Limb (tissue), 2 donors: Measurements from ENCODE around the gene TRIM16.
A peak's percentile ranks its signal among the peaks of the same experiment; 100 is the strongest.
"Not testable (repeated sequence)": the region's sequence is repeated elsewhere in the genome, so short reads cannot be mapped to it uniquely, and the experiment has no call there.

Experiments
- DNase-seq, 2 donors: peaks; one replicate each; pipeline ENCODE4 v3.0.0-alpha.2; 2016; ENCODE audit errors: extremely low spot score in 2 of 2

TRIM16 gene

GRCh38 chr17:15683824-15684478, at the start of gene TRIM16:
TSS of gene TRIM16 (minus strand) at chr17:15684311. CDS start at chr17:15651609, 32,702 bp downstream.
- DNase-seq: peak; percentile 58 to 90

- not testable (repeated sequence) for DNase-seq
Observed at GRCh38 chr17:15733174-15733789, 49.2 kb upstream of the TRIM16 start.

GRCh38 chr17:15731900-15732299, 47.8 kb upstream of the TRIM16 start, which contains the start of gene TBC1D26:
TSS of gene TBC1D26 (plus strand) at chr17:15732283. CDS start at chr17:15735349, 3,066 bp downstream.
- not testable (repeated sequence) for DNase-seq

GRCh38 chr17:15730535-15730934, 46.4 kb upstream of the TRIM16 start:
- DNase-seq: not testable (repeated sequence)

GRCh38 chr17:15716601-15717563, 32.8 kb upstream of the TRIM16 start:
- DNase-seq: not testable (repeated sequence)

GRCh38 chr17:15708879-15709278, 24.8 kb upstream of the TRIM16 start:
- DNase-seq: not testable (repeated sequence)

- DNase-seq: not testable (repeated sequence)
Observed at GRCh38 chr17:15704813-15705212, 20.7 kb upstream of the TRIM16 start.

GRCh38 chr17:15704239-15704638, 20.1 kb upstream of the TRIM16 start:
- not testable (repeated sequence) for DNase-seq

GRCh38 chr17:15699937-15700336, 15.8 kb upstream of the TRIM16 start:
- not testable (repeated sequence) for DNase-seq

GRCh38 chr17:15699413-15699924, 15.4 kb upstream of the TRIM16 start, which contains the start of gene ZNF286A:
TSS of gene ZNF286A (plus strand) at chr17:15699752. CDS start at chr17:15700330, 578 bp downstream.
- DNase-seq: peak; percentile 97

GRCh38 chr17:15698967-15699366, 14.9 kb upstream of the TRIM16 start:
- DNase-seq: not testable (repeated sequence)

GRCh38 chr17:15687494-15687893, 3.4 kb upstream of the TRIM16 start:
- not testable (repeated sequence) for DNase-seq

GRCh38 chr17:15683135-15683534, 976 bp downstream of the TRIM16 start:
- not testable (repeated sequence) for DNase-seq

GRCh38 chr17:15675991-15676390, 8.1 kb downstream of the TRIM16 start:
- not testable (repeated sequence) for DNase-seq

- not testable (repeated sequence) for DNase-seq
Observed at GRCh38 chr17:15674640-15675039, 9.5 kb downstream of the TRIM16 start.

- DNase-seq: not testable (repeated sequence)
Observed at GRCh38 chr17:15669526-15669925, 14.6 kb downstream of the TRIM16 start.

- DNase-seq: no peak
Observed at GRCh38 chr17:15663691-15664090, 20.4 kb downstream of the TRIM16 start.

- DNase-seq: no peak
Observed at GRCh38 chr17:15663176-15663575, 20.9 kb downstream of the TRIM16 start.

GRCh38 chr17:15662681-15663080, 21.4 kb downstream of the TRIM16 start:
- DNase-seq: no peak

- no peak for DNase-seq
Observed at GRCh38 chr17:15660077-15660476, 24.0 kb downstream of the TRIM16 start.

- no peak for DNase-seq
Observed at GRCh38 chr17:15659663-15660062, 24.4 kb downstream of the TRIM16 start.
